HG03025 (cell line): ENCODE data around the gene USH2A.

ENCODE experiments used
- ATAC-seq: cut with Tn5 transposase; IDR thresholded peaks from one replicate; pipeline ENCODE4 v1.9.1; 2021; ENCODE audit warnings: mild to moderate bottlenecking, moderate library complexity; ENCODE audit not compliant: unreplicated experiment, low FRiP score

USH2A gene, protein sequence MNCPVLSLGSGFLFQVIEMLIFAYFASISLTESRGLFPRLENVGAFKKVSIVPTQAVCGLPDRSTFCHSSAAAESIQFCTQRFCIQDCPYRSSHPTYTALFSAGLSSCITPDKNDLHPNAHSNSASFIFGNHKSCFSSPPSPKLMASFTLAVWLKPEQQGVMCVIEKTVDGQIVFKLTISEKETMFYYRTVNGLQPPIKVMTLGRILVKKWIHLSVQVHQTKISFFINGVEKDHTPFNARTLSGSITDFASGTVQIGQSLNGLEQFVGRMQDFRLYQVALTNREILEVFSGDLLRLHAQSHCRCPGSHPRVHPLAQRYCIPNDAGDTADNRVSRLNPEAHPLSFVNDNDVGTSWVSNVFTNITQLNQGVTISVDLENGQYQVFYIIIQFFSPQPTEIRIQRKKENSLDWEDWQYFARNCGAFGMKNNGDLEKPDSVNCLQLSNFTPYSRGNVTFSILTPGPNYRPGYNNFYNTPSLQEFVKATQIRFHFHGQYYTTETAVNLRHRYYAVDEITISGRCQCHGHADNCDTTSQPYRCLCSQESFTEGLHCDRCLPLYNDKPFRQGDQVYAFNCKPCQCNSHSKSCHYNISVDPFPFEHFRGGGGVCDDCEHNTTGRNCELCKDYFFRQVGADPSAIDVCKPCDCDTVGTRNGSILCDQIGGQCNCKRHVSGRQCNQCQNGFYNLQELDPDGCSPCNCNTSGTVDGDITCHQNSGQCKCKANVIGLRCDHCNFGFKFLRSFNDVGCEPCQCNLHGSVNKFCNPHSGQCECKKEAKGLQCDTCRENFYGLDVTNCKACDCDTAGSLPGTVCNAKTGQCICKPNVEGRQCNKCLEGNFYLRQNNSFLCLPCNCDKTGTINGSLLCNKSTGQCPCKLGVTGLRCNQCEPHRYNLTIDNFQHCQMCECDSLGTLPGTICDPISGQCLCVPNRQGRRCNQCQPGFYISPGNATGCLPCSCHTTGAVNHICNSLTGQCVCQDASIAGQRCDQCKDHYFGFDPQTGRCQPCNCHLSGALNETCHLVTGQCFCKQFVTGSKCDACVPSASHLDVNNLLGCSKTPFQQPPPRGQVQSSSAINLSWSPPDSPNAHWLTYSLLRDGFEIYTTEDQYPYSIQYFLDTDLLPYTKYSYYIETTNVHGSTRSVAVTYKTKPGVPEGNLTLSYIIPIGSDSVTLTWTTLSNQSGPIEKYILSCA (N-terminal part only)

DNA sequence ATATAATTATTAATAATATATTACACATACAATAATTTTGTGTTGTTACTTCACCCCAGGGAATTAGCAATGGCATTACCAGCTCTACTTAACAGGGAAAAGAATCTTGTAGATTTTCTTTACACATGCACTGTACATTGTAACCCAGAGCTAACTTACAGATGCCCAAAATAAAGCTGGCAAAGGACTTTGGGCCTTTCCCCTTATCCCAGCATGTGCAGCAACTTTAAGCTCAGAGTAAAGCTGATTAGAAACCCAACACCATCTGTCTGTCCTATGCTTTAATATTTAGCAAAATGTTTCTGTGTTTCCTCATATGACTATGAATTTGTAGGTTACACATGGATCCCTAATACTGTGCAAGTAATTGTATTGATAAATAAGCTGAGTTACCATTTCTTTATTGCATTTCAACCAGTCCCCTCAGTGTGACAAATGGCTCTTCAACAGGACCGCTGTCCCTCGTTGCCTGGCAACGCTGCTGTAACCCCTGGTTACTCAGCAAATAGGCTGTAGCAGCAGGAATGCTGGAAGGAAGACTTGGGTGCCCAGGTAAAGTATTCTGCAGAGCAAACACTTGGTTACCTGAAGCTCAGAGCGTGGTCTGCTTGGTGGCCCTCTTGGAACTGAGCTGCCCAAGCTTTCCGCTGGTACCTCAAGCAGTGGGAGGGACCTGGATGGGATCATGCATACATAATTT is at the start of gene USH2A:
Gene USH2A, minus strand, starts transcription at position 628 of the 700 bp plus-strand sequence. CDS start 1,112 bp downstream, outside the sequence.
- ATAC-seq = no peak

DNA sequence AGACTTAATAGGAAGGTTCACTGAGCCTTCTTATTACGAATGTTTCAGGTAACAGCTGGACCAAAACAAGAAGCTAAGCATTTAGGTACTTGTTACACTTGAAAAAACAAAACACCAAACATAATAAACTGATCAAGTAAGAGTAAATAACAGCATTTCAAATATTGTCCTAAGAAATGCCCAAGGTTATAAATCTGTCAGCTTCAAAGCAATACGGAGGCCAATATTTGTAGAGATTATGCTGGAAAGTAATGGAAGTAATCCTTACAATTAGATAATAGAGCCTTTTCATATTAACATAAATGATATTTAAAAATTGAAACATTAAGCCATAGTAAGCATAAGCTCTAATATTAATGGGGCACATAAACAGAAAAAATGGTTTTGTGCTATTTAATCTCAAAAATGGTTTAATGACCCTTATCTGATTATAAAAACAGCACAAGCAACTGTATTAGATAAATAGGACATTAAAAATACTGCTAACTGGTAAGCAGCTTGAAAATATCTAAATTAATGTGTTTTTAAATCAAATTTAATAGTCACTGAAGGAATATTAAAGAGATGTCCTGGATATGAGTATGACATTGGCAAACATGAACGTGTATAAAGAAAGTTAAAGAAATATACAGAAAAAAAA is 43.0 kb upstream of the USH2A start:
- ATAC-seq = no peak

DNA sequence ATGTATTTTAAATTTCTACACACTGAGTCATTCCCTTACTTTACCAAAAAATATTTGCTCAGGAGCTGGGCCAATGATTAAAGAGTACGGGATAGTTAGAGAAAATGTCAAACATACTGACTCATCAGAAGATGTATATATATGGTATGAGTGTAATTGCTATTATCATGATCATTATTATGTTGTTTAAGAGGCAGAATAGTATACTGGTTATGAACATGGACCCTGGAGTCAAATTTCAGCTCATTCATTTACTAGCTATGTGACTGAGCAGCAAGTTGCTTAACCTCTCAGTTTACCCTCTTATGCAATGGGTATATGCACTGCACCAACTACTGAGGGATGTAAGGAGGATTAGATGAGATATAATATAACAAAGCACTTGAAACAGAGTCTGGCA is 41.2 kb upstream of the USH2A start:
- ATAC-seq = no peak

DNA sequence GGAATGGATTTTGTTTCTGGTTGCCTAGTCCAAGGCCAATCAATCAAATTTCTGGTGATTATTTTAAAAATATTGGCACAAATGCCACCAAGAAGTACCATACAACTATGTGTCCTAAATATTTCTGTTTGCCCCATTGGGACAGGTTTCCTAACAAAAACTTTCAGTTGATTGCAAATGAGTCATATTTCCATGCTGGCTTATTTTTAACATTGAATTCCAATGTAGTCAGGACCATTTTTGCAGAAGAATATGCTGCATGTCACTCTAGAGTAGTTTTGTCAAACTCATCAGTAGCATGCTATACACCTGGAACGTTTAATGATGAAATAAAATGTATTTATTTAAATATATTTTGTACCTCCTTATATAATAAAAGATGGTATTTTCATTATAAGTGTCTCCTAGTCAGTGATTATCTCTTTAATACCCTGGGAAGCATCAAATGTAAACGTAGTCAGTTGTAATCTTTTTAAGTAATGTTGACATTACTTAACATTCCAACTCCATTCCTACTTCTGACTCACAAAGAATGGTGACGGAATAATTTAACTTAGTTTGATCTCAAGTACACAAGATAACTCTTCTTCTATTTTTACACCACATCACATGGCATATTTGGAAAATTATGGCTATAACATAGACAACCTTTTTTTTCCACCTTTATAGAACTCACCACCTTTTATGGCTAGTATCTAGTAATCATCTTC is 39.0 kb upstream of the USH2A start:
- no peak for ATAC-seq

DNA sequence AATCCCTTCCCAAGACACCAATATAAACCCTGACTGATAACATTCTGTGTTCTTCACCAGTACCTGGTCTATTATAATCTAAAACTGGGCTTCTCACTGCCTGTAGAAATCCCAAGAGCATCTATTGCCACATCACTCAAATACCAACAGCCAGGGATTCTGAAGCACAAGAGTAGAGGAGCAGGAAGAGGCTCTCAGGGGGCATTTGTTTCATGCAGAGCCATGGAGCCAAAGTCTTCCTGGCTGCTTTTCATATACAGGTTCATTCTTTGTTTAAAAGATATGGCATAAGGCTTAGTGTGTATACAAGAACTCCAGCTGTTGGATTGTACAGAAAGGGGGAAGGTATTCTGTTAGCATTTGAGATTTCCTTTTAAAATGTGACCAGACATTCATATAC is 38.2 kb upstream of the USH2A start:
- no peak for ATAC-seq

DNA sequence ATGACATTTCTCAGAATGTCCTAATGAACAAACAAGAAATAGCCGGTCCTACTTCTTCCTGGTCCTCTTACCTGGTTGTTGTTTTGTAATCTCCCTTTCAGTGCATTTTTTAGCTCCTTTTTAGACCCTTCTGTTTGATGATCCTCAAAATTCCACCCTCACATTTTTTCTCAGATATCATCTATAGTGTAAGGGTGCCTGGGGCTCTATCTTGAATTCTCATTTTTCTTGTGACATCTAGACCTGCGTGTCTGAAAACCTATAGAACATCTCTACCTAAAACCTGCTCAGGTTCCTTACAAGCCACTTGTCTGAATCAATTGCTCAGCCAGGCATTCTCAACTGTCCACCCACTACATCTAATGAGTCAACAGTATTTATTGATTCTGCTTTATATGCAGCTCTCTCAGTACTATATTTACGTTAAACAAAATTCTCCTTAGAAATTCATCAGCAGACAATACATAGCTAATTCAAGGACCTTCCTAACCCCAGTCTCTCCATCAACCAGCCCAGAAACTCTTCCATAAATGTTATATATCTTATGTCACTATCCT is 36.5 kb upstream of the USH2A start:
- ATAC-seq = no peak

DNA sequence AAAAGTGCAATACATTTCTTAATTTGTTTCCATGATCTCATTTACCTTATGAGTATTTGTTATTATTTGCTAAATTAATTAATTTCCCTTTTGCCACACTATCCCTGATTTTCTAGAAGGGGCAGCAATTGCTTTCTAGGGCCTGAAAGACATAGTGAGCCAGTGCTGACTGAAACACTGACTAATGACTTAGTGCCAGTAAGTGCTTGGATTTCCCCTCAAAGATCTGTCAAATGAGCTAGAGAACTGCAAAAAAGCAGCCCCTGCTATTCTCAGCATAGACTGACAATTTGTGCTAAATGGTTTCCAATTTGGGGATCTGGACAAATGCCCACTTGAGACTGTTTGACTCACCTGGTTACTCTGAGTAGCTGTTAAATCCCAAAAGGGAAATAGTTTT is 35.6 kb upstream of the USH2A start:
- ATAC-seq = no peak

DNA sequence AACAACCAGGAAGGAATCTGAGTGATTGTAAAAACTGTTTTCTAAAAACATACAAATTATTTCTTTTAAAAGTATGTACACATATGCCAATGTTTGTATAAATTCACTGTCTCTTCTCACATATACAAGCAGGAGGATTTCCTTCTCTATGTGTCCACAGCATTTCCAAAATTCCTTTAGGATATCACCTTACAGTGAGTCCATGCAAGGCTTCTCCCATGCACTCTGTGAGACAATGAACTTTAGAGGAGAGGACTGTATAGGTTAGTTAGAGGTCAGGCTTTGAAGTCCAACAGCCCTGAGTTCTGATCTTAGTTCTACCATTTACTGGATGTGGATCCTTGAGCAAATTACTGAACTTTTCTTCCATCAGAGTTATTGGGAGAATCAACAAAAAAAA is 34.1 kb upstream of the USH2A start:
- no peak for ATAC-seq

DNA sequence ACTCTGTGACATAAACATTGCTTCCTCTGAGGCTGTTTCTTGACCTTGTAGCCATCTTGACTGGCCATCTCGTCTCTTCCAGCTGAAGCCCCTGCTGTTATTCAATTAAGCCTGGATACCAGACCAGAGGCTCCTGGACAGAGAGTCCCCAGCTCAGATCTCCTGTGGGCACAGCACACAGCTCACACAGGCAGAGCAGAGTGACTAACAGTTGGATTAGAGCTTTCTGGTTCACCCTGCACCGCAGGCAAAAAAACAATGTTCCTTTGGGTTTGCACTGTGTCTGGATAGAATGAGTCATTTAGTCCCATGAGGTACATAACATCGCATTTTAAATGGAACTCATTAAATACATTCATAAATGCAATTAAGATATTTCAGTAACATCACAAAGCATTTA is 33.4 kb upstream of the USH2A start:
- ATAC-seq = no peak

DNA sequence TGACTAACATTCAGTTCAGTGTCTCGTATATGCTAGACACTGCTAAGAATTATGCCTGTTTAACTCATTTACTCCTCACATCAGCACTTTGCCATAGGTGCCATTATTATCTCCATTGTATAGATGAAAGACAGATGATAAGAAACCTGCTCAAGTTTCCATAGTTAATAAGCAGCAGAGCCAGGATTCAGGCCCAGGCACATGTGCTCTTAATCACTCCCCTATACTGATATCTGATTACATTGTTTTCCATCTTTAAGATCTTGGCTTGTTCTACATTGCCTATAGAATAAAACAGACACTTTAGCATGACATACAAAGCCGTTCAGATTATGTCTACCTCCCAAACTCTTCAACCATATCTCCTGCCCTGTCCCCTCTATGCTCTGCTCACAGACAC is 30.5 kb upstream of the USH2A start:
- no peak for ATAC-seq

DNA sequence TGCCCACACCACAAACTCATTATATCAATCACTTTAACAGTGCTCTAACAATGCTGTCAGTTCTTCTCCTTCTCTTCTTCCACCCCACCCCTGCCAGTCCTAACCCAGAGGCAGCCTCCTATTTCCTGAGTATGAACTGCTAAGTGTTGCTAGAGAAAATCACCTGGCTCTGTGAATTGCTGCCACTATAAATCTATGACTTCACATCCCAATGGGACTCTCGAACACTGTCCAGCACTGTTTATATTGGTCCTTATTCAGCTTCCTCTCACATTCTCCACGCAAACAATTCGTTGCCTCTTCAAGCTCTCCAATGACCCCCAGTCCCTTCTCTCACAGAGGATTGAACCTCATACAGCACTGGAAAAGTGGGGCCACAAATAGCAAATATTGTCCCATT is 27.0 kb upstream of the USH2A start:
- ATAC-seq = no peak

DNA sequence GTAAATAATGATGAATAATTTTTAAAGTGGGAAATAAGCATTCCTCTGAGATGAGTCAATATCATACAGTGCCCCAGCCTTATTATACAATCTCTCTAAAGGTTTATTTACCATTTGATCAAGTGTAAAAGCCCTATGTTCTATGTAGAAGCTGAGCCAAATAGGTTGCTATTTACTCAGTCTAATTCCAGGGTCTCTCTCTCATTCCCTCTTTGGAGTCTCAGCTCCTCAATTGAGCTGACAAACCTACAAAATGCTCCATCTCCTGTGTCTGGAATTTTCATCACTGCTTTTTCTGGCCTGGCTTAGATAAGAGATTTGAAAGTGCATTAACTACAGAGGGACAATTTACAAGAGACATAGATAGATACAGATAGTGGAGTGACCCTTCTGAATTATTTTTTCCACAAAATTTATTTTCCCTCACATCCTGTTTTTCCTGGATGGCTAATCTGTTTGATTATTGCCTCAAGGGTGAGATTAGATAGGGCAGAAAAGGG is 24.8 kb upstream of the USH2A start:
- no peak for ATAC-seq

DNA sequence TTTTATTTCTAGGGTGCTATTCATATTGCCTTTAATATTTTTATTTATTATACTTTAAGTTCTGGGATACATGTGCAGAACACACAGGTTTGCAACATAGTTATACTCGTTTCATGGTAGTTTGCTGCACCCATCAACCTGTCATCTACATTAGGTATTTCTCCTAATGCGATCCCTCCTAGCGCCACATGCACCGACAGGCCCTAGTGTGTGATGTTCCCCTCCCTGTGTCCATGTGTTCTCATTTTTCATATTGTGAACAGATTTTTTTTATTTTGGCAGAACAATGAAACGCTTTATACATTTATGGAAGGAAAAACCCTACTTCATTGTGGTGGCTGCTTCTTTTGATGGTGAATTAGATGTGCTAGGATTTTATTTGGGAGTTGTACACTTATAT is 14.4 kb upstream of the USH2A start:
- ATAC-seq = no peak

DNA sequence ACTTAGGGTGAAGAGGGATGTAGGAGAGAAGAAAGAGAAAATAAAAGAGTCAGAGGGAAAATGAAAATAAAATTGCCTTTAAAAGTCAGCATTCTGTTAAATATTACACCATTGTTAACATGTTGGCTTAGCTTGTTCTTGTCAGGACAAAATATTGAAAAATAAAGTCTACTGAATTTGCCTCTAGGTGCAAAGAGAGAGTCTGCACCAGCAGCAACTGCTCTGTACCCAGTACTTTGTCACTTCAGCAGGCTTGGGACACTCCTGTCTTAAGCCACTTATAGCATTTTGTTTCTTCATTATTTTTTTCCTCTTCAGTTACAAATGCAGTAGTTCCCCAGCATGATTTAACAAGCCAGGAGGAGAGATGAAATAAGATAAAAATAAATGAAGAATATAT is 11.0 kb upstream of the USH2A start:
- no peak for ATAC-seq

DNA sequence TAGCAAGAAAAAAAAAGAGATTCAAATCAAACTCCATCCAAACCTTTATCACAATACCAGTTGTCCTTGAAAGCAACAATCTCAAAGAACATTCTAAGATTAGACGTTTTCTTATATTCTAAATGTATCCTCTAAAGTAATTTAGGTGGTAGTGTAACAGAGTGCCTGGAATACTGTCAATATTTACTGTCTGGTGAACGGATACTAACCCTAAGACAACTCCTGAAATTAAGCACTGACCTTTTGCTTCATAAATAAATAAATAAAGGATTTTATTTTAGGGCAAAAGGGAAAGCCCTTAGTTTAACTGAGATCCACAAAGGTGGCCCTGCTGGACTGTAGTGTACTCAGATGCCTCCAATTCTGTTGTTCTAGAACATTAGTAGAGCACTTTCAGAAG is 9.9 kb upstream of the USH2A start:
- no peak for ATAC-seq

DNA sequence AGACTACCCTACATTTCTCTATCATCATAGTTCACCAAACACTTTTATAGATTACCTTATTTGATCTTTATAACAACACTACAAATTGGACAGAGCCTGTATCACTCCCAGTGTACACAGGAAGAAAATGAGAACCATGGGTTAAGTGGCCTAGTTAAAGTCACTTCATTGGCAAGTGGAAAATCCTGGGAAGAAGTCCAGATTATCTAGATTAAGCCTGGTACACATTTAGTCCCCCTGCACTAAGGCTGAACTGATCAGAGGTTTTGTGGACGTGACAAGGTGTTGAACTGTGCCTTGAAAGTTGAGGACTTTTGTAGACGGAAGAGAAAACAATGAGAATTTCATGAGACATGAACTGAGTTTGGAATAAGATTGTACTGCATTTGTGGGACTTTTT is 7.5 kb upstream of the USH2A start:
- ATAC-seq = no peak

DNA sequence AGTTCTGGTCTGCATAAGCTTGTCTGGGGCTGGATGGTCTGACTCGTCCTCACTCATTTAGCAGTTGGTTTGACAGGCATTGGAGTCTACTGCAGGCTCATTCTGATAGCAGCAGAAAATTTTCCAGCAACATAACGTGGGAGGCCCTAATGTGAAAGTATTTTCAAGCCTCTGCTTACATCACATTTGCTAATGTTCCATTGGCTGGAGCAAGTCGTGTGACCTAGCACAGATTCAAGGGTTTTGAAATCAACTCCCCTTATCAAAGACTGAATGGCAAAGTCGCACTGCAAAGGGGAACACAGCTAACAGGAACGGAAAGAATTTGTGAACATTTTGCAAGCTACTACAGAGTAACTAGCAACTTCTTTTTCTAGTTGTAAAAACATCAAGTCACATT is 2.3 kb upstream of the USH2A start:
- ATAC-seq = no peak

DNA sequence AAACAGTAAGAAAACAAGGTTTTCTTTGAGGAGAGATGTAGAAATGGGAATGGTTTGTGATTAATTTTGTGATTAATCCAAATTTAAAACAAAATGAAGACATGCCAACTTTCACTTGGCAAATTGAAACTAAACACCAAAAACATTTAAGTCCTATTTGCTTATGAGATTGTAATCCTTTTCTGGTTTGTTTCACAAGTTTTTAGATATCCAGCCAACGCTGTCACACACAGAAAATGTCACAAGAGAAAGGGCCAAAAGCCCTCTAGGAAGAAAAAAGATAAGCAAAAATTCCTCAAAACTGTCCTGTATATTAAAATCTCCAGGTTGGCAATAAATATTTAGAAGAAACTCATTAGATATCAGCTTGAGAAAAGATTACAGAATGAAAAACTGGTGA is 2.5 kb downstream of the USH2A start:
- no peak for ATAC-seq

DNA sequence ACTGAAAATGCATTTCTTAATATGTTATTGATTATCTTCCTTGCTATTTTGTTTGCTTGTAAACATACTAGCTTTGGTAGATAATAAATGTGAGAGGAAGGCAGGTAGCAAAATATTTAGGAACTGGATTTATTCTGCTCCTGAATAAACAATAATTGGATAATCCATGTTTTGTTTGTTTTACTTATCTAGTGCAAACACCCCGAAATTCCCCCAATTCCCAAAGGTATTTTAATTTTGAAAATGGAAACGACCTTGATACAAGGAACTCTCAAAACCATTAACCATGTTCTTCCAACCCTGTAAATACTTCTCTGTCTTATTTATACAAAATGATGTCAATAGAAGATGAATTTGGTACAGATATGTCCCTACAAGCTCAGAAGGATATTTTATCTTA is 3.0 kb downstream of the USH2A start:
- ATAC-seq = no peak
